ENCODE data around the gene KHDC1.
"Not testable (repeated sequence)": the region's sequence is repeated elsewhere in the genome, so short reads cannot be mapped to it uniquely, and the experiment has no call there.

The KHDC1 gene, protein sequence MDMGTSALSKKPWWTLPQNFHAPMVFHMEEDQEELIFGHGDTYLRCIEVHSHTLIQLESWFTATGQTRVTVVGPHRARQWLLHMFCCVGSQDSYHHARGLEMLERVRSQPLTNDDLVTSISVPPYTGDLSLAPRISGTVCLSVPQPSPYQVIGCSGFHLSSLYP

DNA sequence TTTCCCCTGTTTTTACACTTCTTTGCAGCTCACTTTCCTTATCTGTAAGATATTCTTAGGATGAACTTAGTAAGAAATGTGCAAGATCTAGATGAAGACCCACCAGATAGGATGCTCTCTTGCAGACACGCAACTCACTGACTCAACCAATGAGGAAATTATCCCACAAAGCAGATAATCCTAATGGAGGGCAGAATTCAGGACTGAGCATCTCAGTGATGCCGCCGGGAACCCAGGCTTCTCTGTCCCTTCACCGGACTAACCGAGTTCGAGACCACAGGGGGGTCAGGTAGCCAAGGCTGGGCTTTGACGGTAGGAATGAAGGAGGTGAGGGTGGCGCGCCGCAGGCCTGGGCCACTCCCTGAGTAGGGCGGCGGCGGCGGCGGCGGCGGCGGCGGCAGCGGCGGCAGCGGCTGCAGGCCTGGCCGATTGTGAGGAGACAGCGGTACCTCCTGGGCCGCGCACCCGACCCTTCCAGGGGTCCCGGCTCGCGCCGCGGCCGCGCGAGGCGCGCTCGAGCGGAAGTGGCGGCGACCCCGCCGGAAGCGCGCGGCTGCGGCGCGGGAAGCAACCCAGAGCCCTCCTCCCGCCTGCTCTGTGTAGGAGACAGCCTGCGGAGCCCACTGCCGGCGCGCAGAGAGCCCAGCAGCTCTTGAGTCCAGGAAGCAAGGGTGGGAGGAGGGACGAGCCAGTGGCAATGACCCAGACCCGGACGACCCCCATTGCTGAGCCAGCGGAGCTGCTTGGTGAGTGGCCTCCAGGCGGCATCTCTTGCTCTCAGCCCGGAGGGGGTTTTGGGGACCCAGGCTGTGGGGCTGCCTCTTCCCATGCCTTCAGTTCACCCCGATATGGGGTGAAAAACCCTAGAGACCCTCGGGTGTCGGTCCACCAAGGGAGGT is at the start of gene KHDC1:
TSS of gene KHDC1 (minus strand) at position 526 of the 899 bp plus-strand sequence. CDS start 20,679 bp downstream, outside the sequence.
- Histone ChIP-seq H3K9me3 (ENCODE audit: control insufficient read depth in 1 of 2, low read length in 2 of 2) (no peaks in the 10 kb centered on the region), H3K36me3 (ENCODE audit: control insufficient read depth in 1 of 2, insufficient read depth in 2 of 2, low read length in 2 of 2) (no peaks in the 10 kb centered on the region), H3K9ac (ENCODE audit: low read depth in 1 of 2, low read length in 2 of 2) (peak within 1 kb of the TSS; percentile 66 to 70), H3K27me3 (ENCODE audit: control insufficient read depth in 1 of 2, insufficient read depth in 2 of 2, low read length in 2 of 2) (no peaks in the 10 kb centered on the region), H3K4me1 (ENCODE audit: control insufficient read depth in 1 of 2, insufficient read depth in 2 of 2, low read length in 2 of 2) (peaks cover 0 to 5% of the 10 kb centered on the region in 2 donors), H3K27ac (ENCODE audit: low read depth, low read length) (no peak within 1 kb of the TSS), H3K4me3 (ENCODE audit: low read depth in 1 of 2, low read length in 2 of 2) (peak within 1 kb of the TSS; percentile 71 to 80)

DNA sequence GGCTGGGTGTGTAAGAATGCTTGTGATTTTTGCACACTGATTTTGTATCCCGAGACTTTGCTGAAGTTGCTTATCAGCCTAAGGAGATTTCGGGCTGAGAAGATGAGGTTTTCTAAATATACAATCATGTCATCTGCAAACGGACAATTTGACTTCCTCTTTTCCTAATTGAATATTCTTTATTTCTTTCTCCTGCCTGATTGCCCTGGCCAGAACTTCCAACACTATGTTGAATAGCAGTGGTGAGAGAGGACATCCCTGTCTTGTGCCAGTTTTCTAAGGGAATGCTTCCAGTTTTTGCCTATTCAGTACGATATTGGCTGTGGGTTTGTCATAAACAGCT is 47.5 kb upstream of the KHDC1 start:
- not testable (repeated sequence) for H3K36me3 ChIP-seq (ENCODE audit: control insufficient read depth in 1 of 2, insufficient read depth in 2 of 2, low read length in 2 of 2); H3K9me3 ChIP-seq (ENCODE audit: control insufficient read depth in 1 of 2, low read length in 2 of 2); H3K27ac ChIP-seq (ENCODE audit: low read depth, low read length); H3K4me1 ChIP-seq (ENCODE audit: control insufficient read depth in 1 of 2, insufficient read depth in 2 of 2, low read length in 2 of 2)
- peak overlapping the region in 1 of 2 donors; percentile 44 for H3K9ac ChIP-seq (ENCODE audit: low read depth in 1 of 2, low read length in 2 of 2)
- peaks cover 10 to 17% of the 10 kb centered on the region in 2 donors for H3K27me3 ChIP-seq (ENCODE audit: control insufficient read depth in 1 of 2, insufficient read depth in 2 of 2, low read length in 2 of 2)
- peak overlapping the region; percentile 91 to 96 for H3K4me3 ChIP-seq (ENCODE audit: low read depth in 1 of 2, low read length in 2 of 2)

DNA sequence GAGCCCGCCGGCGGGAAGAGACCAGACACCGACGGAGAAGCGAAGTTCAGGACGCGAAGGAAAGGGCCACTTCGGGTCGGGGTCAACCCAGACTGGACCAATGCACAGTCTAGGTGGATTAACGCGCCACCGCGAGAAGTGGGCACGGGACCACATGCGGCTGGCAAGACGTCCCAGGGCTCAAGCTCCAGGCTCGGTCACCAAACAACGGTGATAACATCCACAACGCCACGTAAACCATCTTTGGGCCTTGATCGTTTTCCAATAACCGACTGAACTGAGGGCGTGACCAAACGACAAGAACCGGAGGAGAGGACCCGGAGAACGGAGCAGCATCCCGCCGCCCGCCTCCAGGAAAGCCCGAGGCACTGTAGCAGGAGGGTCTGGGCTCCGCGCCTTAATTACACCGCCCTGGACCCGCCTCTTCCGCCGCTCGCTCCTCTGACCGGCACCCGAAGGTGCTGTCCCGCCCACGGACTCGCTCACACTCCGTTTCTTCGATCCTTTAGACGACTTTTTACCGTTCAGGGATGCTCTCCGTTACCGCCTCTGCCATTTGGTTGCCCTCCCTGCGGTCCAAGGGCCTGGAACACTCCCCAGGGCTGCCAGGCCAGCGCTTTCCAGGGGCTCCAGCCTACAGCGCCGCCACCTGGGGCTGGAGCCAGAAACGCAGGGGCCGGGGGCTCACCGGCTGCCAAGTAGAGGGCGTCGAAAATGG is 46.9 kb upstream of the KHDC1 start:
- Histone ChIP-seq H3K9ac (ENCODE audit: low read depth in 1 of 2, low read length in 2 of 2) (peak overlapping the region; percentile 44 to 74), H3K27ac (ENCODE audit: low read depth, low read length) (no peak overlapping the region)

DNA sequence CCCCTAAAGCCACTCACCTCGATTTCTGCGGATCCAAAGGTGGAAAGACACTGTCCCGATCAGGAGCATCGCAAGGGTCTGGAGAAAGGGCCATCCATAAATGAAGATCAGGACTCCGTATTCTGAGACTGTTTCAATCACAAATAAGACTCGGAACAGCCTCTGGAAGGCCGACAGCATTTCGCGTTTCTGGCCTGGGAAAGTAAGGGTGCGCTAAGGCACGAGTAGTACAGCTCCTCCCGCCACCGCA is 46.5 kb upstream of the KHDC1 start:
- H3K4me1 ChIP-seq (ENCODE audit: control insufficient read depth in 1 of 2, insufficient read depth in 2 of 2, low read length in 2 of 2): peaks cover 0 to 9% of the 10 kb centered on the region in 2 donors
- peaks cover under 1 to 9% of the 10 kb centered on the region in 2 donors for H3K27me3 ChIP-seq (ENCODE audit: control insufficient read depth in 1 of 2, insufficient read depth in 2 of 2, low read length in 2 of 2)
- H3K9ac ChIP-seq (ENCODE audit: low read depth in 1 of 2, low read length in 2 of 2): peak overlapping the region; percentile 44 to 74
- H3K9me3 ChIP-seq (ENCODE audit: control insufficient read depth in 1 of 2, low read length in 2 of 2): no peaks in the 10 kb centered on the region
- H3K36me3 ChIP-seq (ENCODE audit: control insufficient read depth in 1 of 2, insufficient read depth in 2 of 2, low read length in 2 of 2): no peaks in the 10 kb centered on the region
- H3K4me3 ChIP-seq (ENCODE audit: low read depth in 1 of 2, low read length in 2 of 2): peak overlapping the region; percentile 91 to 96
- H3K27ac ChIP-seq (ENCODE audit: low read depth, low read length): no peak overlapping the region

More for the DNA sequence above, 46.9 kb upstream of the KHDC1 start:
- Histone ChIP-seq H3K27me3 (ENCODE audit: control insufficient read depth in 1 of 2, insufficient read depth in 2 of 2, low read length in 2 of 2) (peaks cover 5 to 11% of the 10 kb centered on the region in 2 donors), H3K36me3 (ENCODE audit: control insufficient read depth in 1 of 2, insufficient read depth in 2 of 2, low read length in 2 of 2) (no peaks in the 10 kb centered on the region), H3K4me1 (ENCODE audit: control insufficient read depth in 1 of 2, insufficient read depth in 2 of 2, low read length in 2 of 2) (peaks cover 0 to 9% of the 10 kb centered on the region in 2 donors), H3K4me3 (ENCODE audit: low read depth in 1 of 2, low read length in 2 of 2) (peak overlapping the region; percentile 91 to 96), H3K9me3 (ENCODE audit: control insufficient read depth in 1 of 2, low read length in 2 of 2) (no peaks in the 10 kb centered on the region)

DNA sequence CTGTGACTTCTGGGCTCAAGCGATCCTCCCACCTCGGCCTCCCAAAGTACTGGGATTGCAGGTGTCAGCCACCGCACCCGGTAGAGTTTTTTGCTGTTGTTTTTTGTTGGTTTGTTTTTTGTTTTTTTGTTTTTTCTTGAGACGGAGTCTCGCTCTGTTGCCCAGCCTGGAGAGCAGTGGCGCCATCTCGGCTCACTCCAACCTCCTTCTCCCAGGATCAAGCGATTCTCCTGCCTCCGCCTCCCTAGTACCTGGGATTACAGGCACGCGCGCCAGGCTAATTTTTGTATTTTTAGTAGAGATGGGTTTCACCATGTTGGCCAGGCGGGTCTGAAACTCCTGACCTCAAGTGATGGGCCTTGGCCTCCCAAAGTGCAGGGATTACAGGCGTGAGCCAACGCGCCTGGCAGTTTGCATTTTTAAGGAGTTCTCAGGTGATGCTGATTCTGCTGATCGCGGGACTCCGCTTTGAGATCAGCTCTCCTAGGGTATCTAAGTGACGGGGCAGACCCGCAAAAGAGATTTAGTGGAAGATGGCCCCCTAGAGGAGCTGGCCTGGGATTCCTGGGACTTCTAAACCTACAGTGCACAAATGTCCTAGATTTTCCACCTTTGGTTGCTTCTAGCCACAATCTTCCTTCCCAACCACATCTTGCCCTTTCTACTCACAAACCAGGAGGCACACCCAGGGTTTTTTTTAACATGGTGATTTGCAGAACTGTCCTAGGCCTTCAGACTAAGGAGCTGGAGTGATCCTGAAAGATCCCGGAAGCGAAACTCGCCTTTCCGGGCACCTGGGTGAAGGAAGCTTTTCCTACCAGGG is 45.9 kb upstream of the KHDC1 start:
- peak overlapping the region; percentile 44 to 74 for H3K9ac ChIP-seq (ENCODE audit: low read depth in 1 of 2, low read length in 2 of 2)
- H3K4me1 ChIP-seq (ENCODE audit: control insufficient read depth in 1 of 2, insufficient read depth in 2 of 2, low read length in 2 of 2): peaks cover 0 to 9% of the 10 kb centered on the region in 2 donors
- peaks cover 0 to 9% of the 10 kb centered on the region in 2 donors for H3K27me3 ChIP-seq (ENCODE audit: control insufficient read depth in 1 of 2, insufficient read depth in 2 of 2, low read length in 2 of 2)
- peak overlapping the region; percentile 91 to 96 for H3K4me3 ChIP-seq (ENCODE audit: low read depth in 1 of 2, low read length in 2 of 2)
- H3K36me3 ChIP-seq (ENCODE audit: control insufficient read depth in 1 of 2, insufficient read depth in 2 of 2, low read length in 2 of 2): no peaks in the 10 kb centered on the region
- H3K9me3 ChIP-seq (ENCODE audit: control insufficient read depth in 1 of 2, low read length in 2 of 2): no peaks in the 10 kb centered on the region
- H3K27ac ChIP-seq (ENCODE audit: low read depth, low read length): no peak overlapping the region

DNA sequence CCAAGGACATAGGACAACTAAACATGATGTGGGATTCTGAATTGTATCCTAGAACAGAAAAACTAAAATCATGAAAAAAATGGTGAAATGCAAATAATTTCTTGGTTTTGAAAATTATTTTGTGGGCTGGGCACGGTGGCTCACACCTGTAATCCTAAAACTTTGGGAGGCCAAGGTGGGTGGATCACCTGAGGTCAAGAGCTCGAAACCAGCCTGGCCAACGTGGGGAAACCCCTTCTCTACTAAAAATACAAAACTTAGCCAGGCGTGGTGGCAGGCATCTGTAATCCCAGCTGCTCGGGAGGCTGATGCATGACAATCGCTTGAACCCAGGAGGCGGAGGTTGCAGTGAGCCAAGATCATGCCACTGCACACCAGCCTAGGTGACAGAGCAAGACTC is 40.8 kb upstream of the KHDC1 start:
- not testable (repeated sequence) for H3K9ac ChIP-seq (ENCODE audit: low read depth in 1 of 2, low read length in 2 of 2); H3K4me3 ChIP-seq (ENCODE audit: low read depth in 1 of 2, low read length in 2 of 2); H3K9me3 ChIP-seq (ENCODE audit: control insufficient read depth in 1 of 2, low read length in 2 of 2); H3K27me3 ChIP-seq (ENCODE audit: control insufficient read depth in 1 of 2, insufficient read depth in 2 of 2, low read length in 2 of 2); H3K4me1 ChIP-seq (ENCODE audit: control insufficient read depth in 1 of 2, insufficient read depth in 2 of 2, low read length in 2 of 2); H3K27ac ChIP-seq (ENCODE audit: low read depth, low read length); H3K36me3 ChIP-seq (ENCODE audit: control insufficient read depth in 1 of 2, insufficient read depth in 2 of 2, low read length in 2 of 2)

DNA sequence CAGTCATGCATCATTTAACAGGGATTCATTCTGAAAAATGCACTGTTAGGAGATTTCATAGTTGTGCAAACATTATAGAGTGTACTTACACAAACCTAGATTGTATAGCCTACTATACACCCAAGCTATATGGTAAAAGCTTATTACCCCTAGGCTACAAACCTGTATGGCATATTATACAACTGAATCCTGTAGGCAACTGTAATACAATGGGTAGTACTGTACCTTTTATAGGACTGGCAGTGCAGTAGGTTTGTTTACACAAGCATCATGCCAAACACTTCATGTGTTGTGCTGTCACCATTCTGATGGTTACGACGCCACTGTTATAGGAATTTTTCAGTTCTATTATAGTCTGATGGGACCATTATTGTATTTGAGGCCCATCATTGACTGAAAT is 39.3 kb upstream of the KHDC1 start:
- H3K27ac ChIP-seq (ENCODE audit: low read depth, low read length): no peak overlapping the region
- no peaks in the 10 kb centered on the region for H3K36me3 ChIP-seq (ENCODE audit: control insufficient read depth in 1 of 2, insufficient read depth in 2 of 2, low read length in 2 of 2)
- no peaks in the 10 kb centered on the region for H3K27me3 ChIP-seq (ENCODE audit: control insufficient read depth in 1 of 2, insufficient read depth in 2 of 2, low read length in 2 of 2)
- no peaks in the 10 kb centered on the region for H3K4me1 ChIP-seq (ENCODE audit: control insufficient read depth in 1 of 2, insufficient read depth in 2 of 2, low read length in 2 of 2)
- H3K9me3 ChIP-seq (ENCODE audit: control insufficient read depth in 1 of 2, low read length in 2 of 2): no peaks in the 10 kb centered on the region
- H3K4me3 ChIP-seq (ENCODE audit: low read depth in 1 of 2, low read length in 2 of 2): no peak overlapping the region
- H3K9ac ChIP-seq (ENCODE audit: low read depth in 1 of 2, low read length in 2 of 2): no peak overlapping the region

DNA sequence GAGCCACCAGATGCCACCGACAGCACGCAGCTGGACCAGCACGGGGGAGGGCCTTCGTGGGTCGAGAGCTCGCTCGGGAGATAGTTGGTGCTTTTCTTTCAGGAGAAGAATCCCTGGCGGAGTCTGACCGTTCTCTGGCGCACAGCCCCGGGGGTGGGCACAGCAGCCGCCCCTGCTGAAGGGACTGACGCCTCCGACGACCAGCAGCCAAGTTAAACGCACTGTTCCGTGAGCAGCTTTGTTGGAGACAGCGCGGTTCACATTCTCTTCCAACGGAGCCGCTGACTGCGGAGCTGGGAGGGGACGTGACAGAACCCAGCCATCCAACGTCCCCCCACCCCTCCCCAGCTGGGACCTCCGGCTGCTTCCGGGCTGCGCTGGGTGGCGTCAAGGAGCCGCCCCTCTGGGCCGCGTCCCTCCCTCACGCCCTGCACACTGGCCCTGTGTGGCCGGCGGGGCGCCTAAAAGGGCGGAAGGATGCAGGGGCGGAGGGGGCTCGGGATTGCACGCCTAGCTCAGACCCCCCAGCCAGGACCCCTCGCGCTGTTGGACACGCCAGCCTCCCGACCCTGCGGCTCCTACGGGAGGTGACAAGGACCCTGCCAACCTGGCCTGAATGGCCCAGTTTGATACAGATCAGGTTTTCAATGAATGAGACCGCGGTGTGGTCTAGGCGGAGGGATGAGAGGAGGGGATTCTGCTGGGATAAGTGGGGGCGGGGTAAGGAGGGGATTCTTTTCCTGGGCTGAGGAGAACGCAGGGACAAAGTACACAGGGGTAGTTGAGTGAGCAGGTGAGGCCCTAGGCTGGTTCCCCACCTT is 36.4 kb upstream of the KHDC1 start:
- Histone ChIP-seq H3K27ac (ENCODE audit: low read depth, low read length) (no peak overlapping the region), H3K9me3 (ENCODE audit: control insufficient read depth in 1 of 2, low read length in 2 of 2) (no peaks in the 10 kb centered on the region), H3K36me3 (ENCODE audit: control insufficient read depth in 1 of 2, insufficient read depth in 2 of 2, low read length in 2 of 2) (no peaks in the 10 kb centered on the region), H3K4me1 (ENCODE audit: control insufficient read depth in 1 of 2, insufficient read depth in 2 of 2, low read length in 2 of 2) (no peaks in the 10 kb centered on the region), H3K9ac (ENCODE audit: low read depth in 1 of 2, low read length in 2 of 2) (no peak overlapping the region), H3K4me3 (ENCODE audit: low read depth in 1 of 2, low read length in 2 of 2) (peak overlapping the region in 1 of 2 donors; percentile 54), H3K27me3 (ENCODE audit: control insufficient read depth in 1 of 2, insufficient read depth in 2 of 2, low read length in 2 of 2) (no peaks in the 10 kb centered on the region)

DNA sequence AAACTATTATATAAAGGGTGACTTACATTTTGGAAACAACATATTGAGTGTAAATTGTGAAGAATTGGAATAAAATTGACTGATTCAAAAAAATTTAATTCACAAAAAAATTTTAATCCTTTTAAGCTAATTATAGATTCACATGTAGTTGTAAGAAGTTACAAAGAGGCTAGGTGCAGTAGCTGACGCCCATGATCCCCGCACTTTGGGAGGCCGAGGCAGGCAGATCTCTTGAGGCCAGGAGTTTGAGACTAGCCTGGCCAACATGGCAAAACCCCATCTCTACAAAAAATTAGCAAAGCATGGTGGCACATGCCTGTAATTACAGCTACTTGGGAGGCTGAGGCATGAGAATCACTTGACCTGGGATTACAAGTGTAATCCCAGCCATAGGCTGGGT is 30.3 kb upstream of the KHDC1 start:
- H3K4me1 ChIP-seq (ENCODE audit: control insufficient read depth in 1 of 2, insufficient read depth in 2 of 2, low read length in 2 of 2): no peaks in the 10 kb centered on the region
- no peaks in the 10 kb centered on the region for H3K9me3 ChIP-seq (ENCODE audit: control insufficient read depth in 1 of 2, low read length in 2 of 2)
- H3K27ac ChIP-seq (ENCODE audit: low read depth, low read length): no peak overlapping the region
- no peak overlapping the region for H3K9ac ChIP-seq (ENCODE audit: low read depth in 1 of 2, low read length in 2 of 2)
- H3K27me3 ChIP-seq (ENCODE audit: control insufficient read depth in 1 of 2, insufficient read depth in 2 of 2, low read length in 2 of 2): no peaks in the 10 kb centered on the region
- no peak overlapping the region for H3K4me3 ChIP-seq (ENCODE audit: low read depth in 1 of 2, low read length in 2 of 2)
- H3K36me3 ChIP-seq (ENCODE audit: control insufficient read depth in 1 of 2, insufficient read depth in 2 of 2, low read length in 2 of 2): no peaks in the 10 kb centered on the region
